ENCODE results near the gene PPEF1.

PPEF1 gene

GRCh38 chrX:18874560-18875255, 167.3 kb downstream of the PPEF1 start:
- DNase-seq (ENCODE audit: insufficient read length, low spot score): no peak
- no peak for FAIRE-seq

- DNase-seq (ENCODE audit: insufficient read length, low spot score) (no peak), FAIRE-seq (no peak)
Observed at GRCh38 chrX:18875256-18875878, 167.9 kb downstream of the PPEF1 start.

- FAIRE-seq (no peak), DNase-seq (ENCODE audit: insufficient read length, low spot score) (no peak)
Observed at GRCh38 chrX:18877469-18877868, 170.0 kb downstream of the PPEF1 start.
